ENCODE data around the gene DPM2.

DPM2 gene

GRCh38 chr9:127937388-127938297 lies at the start of gene DPM2:
TSS of gene DPM2 (minus strand) at chr9:127937854. CDS start at chr9:127937820, 34 bp downstream.
- peak; percentile 88 for DNase-seq

- DNase-seq = no peak
Measured at GRCh38 chr9:127987103-127987614, 49.5 kb upstream of the DPM2 start.

- no peak for DNase-seq
Measured at GRCh38 chr9:127985011-127985410, 47.4 kb upstream of the DPM2 start.

GRCh38 chr9:127983847-127984289 lies 46.2 kb upstream of the DPM2 start:
- DNase-seq = no peak

GRCh38 chr9:127982912-127983311 lies 45.3 kb upstream of the DPM2 start:
- no peak for DNase-seq

GRCh38 chr9:127981559-127982121 lies 44.0 kb upstream of the DPM2 start:
- no peak for DNase-seq

- peak; percentile 93 for DNase-seq
Measured at GRCh38 chr9:127980706-127981558, 43.3 kb upstream of the DPM2 start, which contains the start of gene EEIG1. TSS of gene EEIG1 (minus strand) at chr9:127980989. CDS start at chr9:127980137, 852 bp downstream.

- DNase-seq = no peak
Measured at GRCh38 chr9:127980060-127980705, 42.5 kb upstream of the DPM2 start.

- DNase-seq = no peak
Measured at GRCh38 chr9:127979333-127980059, 41.8 kb upstream of the DPM2 start.

- DNase-seq = no peak
Measured at GRCh38 chr9:127979015-127979332, 41.3 kb upstream of the DPM2 start.

GRCh38 chr9:127977884-127978647 lies 40.4 kb upstream of the DPM2 start:
- peak; percentile 81 for DNase-seq

GRCh38 chr9:127977009-127977883 lies 39.6 kb upstream of the DPM2 start:
- DNase-seq = no peak

- DNase-seq = no peak
Measured at GRCh38 chr9:127976498-127976897, 38.8 kb upstream of the DPM2 start.

- DNase-seq = no peak
Measured at GRCh38 chr9:127975376-127976315, 38.0 kb upstream of the DPM2 start.

- peak; percentile 44 for DNase-seq
Measured at GRCh38 chr9:127974769-127975261, 37.2 kb upstream of the DPM2 start.

GRCh38 chr9:127974001-127974768 lies 36.5 kb upstream of the DPM2 start:
- no peak for DNase-seq

GRCh38 chr9:127973169-127974000 lies 35.7 kb upstream of the DPM2 start:
- no peak for DNase-seq

All from fibroblast of skin of right biceps (primary cell).